GM21528 (cell line): ENCODE results near the gene ST7.

Source experiments
- ATAC-seq: cut with Tn5 transposase; IDR thresholded peaks from one replicate; pipeline ENCODE4 v1.9.1; 2021; ENCODE audit warnings: mild to moderate bottlenecking, moderate library complexity; ENCODE audit not compliant: unreplicated experiment, low FRiP score

Gene ST7

GRCh38 chr7:117210397-117210796 lies 257.1 kb downstream of the ST7 start:
- ATAC-seq, result no peak

GRCh38 chr7:117210908-117211307 lies 257.6 kb downstream of the ST7 start:
- ATAC-seq, result no peak

DNA sequence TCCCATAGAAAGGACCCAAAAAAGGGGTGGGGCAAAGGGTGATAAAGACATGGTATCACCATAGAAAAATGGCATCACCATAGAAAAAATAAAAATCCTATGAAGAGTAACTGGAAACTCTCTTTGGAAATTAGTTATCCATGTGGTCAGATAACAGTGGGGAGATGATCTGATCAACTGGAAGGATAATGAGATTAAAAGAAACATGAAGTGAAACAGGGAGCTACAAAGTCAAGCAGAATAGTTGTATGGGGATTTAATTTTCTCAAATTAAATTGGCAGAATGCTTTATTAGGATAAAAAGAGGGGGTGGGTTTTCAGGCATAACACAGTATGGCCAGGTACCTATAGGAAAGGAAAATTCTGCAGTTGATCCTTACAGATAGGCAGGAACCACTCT lies 258.3 kb downstream of the ST7 start:
- ATAC-seq, result no peak

DNA sequence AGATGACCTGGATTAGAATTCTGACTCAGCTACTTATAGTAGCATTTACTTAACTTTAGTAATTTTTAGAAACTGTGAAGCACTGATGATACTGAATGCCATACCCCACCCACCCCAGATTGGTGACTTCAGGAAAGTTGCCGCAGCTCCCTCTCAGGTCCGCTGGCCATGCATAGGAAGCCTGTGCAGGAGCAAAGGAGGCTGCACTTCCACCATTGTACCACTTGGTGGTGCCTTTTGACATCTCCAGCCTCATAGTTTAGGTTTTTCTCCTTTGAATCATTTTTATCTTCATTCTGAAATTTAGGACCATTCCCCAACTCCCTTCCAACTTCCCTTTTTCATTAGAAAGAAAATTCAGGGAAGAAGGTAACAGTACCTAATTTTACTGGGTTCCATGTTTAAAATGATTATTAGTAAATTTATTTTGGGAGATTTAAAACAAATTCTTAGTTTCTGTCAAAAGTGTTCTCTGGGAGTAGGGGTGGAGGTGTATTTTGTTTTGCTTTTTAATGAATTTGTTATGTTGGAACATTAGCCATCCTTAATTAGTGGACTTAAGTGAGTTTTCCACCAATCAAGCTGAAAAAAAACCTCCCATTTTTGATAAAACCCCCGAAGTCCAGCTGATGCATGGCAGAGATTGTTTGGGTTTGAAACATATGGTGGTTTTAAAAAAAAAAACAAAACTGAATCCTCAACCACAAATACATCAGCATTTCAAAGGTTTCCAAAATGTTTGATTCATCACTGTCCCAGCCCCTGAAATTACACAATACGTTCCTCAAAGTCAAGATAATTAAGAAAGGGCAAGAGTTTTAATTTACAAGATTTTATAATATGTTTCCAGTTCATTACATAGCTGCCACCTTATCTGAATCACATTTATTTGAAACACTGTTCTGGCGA lies 259.9 kb downstream of the ST7 start:
- ATAC-seq, result no peak

DNA sequence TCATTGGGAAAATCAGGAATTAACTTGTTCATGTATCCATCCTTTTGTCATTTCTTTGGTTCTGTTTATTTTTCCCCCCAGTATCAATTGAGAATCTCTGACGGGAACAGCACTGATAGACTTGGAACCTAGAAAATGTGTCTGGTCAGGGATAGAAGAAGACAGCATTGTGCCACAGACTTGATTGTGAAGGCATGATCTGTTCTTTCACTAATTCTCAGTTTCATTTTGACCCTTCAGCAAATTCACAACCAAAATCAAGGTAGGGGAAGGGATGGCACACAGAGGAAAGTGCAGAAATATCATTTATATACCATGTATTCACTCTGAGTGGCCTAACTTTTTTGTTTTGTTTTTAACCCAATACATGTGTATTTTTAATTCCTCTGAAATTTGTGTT lies 262.7 kb downstream of the ST7 start:
- no peak for ATAC-seq

- ATAC-seq, result no peak
Observed at GRCh38 chr7:117216436-117217069, 263.3 kb downstream of the ST7 start.

DNA sequence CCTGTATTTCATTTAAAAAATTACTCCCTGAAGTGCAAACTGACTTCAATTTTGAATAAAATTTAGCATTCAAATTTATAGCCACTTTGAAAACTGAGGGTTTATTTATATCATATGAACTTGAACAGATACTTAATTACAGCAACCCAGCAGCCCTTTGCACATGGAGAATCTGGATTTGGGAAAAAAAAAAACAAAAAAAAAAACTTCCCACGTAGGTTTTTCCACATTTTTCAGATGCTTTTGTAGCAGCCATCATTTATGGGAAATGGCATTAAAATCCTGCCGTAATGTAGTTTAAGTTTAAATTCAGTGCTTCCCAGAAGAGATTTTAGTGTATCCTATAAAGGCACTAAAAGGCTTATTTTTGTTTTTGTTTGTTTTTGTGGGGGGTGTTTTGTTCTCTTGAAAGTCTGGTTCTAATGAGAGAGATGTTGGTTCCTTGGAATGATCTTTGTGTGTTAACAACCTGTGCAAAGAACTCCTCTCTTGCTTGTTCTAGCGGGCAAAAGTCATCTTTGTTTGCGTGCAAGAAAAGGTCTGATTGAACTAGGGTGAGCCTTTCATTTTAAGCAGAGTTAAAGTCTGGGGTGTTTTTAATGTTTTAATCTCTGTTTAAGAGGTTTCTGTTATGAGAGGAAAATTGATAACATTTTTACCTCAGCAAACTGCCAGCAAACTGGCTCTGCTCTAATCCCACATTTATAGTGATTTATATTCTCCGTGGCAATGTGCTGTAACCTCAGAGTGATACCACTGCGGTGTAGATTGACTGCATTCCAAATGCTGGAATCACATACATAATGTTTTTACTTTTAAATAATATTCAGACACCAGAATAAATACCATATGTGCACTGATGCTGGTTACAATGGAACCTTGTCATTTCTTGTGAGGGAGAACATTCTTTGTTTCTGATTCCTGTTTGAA lies 264.1 kb downstream of the ST7 start:
- ATAC-seq, result no peak

DNA sequence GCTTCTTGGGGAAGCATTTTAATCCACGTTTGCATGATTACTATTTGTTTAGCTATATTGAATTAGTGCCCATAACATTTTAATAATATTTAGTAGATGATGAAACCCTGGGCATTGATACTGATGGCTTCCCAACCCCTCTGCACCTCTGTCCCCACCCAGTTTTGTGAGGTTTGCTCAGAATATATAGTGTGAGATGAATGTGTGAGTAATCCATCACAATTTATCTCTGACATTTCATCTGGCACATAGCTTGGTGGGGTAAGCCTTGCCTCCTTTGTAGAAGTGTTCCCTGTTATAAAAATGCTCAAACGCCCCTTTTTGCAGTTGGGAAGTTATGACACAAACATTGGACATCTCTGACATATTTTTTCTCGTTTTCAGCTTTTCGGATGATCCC lies 265.4 kb downstream of the ST7 start:
- no peak for ATAC-seq

DNA sequence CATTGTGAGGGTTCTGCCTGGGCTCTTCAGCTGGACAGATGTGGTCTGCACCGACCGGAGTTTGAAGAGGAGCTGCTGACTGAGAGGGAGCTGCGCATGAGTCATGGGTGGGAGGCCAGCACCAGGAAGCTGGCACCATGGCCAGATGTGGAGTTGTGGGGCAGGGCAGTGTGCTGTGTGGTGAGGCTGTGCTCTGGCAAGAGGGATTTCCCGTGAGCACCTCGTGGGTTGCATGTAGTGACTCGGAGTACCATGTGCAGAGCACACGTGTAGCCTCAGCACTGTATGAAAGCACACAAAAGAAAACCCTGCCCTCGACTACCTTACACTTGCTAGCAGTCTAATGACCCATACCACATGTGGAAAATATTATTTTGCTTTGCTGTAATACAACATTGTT lies 266.2 kb downstream of the ST7 start:
- no peak for ATAC-seq

GRCh38 chr7:117220836-117221235 lies 267.5 kb downstream of the ST7 start:
- no peak for ATAC-seq

DNA sequence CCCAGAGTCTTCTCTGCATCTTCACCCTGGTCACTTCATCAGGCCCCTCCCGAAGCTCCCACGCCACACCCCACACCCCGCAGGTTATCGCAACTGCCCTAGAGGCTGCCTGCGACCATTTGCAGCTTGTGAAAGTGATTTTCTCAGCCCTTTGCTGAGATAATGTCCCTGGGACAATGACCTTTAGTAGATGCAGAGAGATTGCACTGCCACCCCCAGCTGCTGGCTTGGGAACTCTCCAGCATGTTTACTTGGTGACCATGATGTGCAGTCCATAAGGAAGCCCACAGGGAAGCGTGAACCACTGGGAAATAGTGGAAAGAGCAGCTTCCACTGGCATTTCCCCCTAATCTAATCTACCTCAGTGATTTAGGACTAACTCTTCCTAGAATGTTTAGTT lies 272.2 kb downstream of the ST7 start:
- no peak for ATAC-seq

DNA sequence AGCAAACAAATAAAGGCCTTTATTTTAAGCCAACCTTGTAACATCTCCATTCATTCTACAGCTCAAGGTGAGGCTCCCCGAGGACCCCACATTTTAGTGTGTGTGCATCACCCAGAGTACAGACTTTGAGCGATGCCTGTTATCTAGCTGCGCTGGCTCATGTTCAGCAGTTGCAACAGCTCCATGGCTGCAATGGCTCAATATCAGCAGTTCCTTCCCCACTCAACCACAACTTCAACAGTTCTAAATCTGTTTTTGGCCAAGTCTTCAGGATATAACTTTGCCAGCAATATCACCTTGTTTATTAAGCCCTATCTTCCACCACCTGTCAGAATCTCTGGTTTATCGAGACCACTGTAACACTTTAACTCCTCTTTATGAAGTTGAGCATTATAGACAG lies 273.8 kb downstream of the ST7 start:
- no peak for ATAC-seq

DNA sequence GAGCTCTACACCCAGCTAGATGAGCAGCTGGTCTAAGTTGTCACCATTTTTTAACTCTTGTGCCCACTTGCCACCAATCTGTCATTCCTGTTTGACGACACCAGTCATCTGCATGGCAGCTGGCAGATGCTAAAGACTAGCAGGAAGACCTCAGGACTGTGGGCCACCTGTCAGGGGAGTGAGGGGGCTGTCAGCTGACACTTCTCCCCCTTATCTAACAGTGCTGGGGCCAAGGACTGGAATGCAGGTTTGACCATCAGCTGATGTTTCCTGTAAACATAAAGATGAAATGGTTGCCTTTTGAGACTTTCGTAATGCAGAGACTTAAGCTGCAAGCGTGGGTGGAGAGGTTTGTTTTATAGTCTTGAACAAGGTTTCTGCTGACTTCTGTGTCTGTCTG lies 276.0 kb downstream of the ST7 start:
- no peak for ATAC-seq

GRCh38 chr7:117230276-117231046 lies 277.2 kb downstream of the ST7 start:
- no peak for ATAC-seq

GRCh38 chr7:117231047-117231359 lies 277.7 kb downstream of the ST7 start:
- no peak for ATAC-seq

- ATAC-seq, result no peak
Observed at GRCh38 chr7:117237646-117238045, 284.3 kb downstream of the ST7 start.

- ATAC-seq, result no peak
Observed at GRCh38 chr7:117238472-117238871, 285.2 kb downstream of the ST7 start.

DNA sequence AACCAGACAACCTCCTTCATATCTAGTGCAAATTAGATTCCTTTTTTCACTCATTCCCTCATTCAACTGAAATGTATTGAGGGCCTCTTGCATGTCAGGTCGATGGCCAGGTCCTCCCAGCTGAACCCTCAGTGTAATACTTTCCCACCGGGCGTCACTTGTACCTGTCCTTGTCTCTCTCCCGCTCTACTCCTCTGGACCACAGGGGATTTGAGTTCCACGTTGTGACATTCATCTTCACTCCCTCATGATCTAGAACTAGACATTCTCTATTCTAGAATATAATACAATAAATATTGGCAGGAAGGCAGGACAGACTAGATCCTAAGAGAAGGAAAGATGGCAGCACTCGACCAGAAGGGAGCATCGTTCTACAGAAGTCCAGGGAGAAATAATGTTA lies 285.6 kb downstream of the ST7 start:
- no peak for ATAC-seq

DNA sequence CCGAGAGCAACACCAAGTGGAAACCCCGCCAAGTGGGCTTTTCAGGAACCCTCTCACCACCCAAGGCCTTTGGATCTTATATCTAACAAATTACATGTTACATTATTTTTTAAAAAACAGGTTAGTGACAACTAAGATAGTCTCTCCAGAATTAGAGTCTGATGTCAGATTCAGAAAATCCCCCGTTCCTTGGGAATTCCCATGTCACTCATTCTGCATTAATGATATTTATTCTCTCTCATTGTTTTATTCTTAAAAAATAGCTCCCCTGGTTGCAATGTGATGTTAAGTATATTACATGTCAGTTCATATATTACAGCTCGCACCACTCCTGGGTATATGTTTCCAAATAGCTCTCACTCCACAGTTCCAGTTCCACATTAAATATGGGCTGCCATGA lies 287.8 kb downstream of the ST7 start:
- no peak for ATAC-seq

GRCh38 chr7:117243390-117243789 lies 290.1 kb downstream of the ST7 start:
- no peak for ATAC-seq
